ENCODE data around the gene BBOF1.
"Not testable (repeated sequence)": the region's sequence is repeated elsewhere in the genome, so short reads cannot be mapped to it uniquely, and the experiment has no call there.

GRCh38 chr14:73994926-73995325 is 24.2 kb upstream of the BBOF1 start:
- TF ChIP-seq CTCF, POLR2A (IDR thresholded peaks at IDR 0.05): not testable (repeated sequence)
